GM21619 (cell line): ENCODE measurements around the gene CDC37.

Experiments
- ATAC-seq: cut with Tn5 transposase; IDR thresholded peaks from one replicate; pipeline ENCODE4 v1.9.1; 2021; ENCODE audit not compliant: unreplicated experiment

The CDC37 gene

GRCh38 chr19:10403137-10404021 lies at the start of gene CDC37:
CDC37 (minus strand) TSS chr19:10403542; CDS start chr19:10403479, 63 bp downstream.
- peak; percentile 76 for ATAC-seq

GRCh38 chr19:10450853-10451609 lies 47.7 kb upstream of the CDC37 start:
- ATAC-seq: no peak

- ATAC-seq: no peak
Observed at GRCh38 chr19:10450191-10450852, 47.0 kb upstream of the CDC37 start.

GRCh38 chr19:10449037-10449436 lies 45.7 kb upstream of the CDC37 start:
- no peak for ATAC-seq

GRCh38 chr19:10442698-10443097 lies 39.4 kb upstream of the CDC37 start:
- ATAC-seq: no peak

- no peak for ATAC-seq
Observed at GRCh38 chr19:10439588-10439987, 36.2 kb upstream of the CDC37 start.

GRCh38 chr19:10433131-10433536 lies 29.8 kb upstream of the CDC37 start:
- ATAC-seq: no peak

- no peak for ATAC-seq
Observed at GRCh38 chr19:10432736-10433130, 29.4 kb upstream of the CDC37 start.

- no peak for ATAC-seq
Observed at GRCh38 chr19:10431943-10432735, 28.8 kb upstream of the CDC37 start.

- no peak for ATAC-seq
Observed at GRCh38 chr19:10431254-10431942, 28.1 kb upstream of the CDC37 start.

GRCh38 chr19:10430505-10431253 lies 27.3 kb upstream of the CDC37 start:
- ATAC-seq: no peak

- no peak for ATAC-seq
Observed at GRCh38 chr19:10428996-10429381, 25.6 kb upstream of the CDC37 start.

- no peak for ATAC-seq
Observed at GRCh38 chr19:10427169-10427568, 23.8 kb upstream of the CDC37 start.

- no peak for ATAC-seq
Observed at GRCh38 chr19:10424011-10424637, 20.8 kb upstream of the CDC37 start.

GRCh38 chr19:10422846-10423245 lies 19.5 kb upstream of the CDC37 start:
- no peak for ATAC-seq

GRCh38 chr19:10422046-10422461 lies 18.7 kb upstream of the CDC37 start:
- no peak for ATAC-seq

- ATAC-seq: no peak
Observed at GRCh38 chr19:10421240-10422045, 18.1 kb upstream of the CDC37 start.
